Neural progenitor cell (in vitro differentiated cells): ENCODE data around the gene KIF16B.

ENCODE experiments used
- CTCF ChIP-seq: fragments of 200-600 bp; sonication (generic); IDR thresholded peaks from 2 replicates; pipeline ENCODE4 v1.5.1; 2017; ENCODE audit warnings: antibody characterized with exemption, mild to moderate bottlenecking
- EZH2phosphoT487 ChIP-seq: fragments of 200-600 bp; sonication (generic); IDR thresholded peaks from 2 replicates; pipeline ENCODE4 v1.6.1; 2017; ENCODE audit warnings: antibody characterized with exemption

- TF ChIP-seq CTCF, result no peak
- no peak for TF ChIP-seq EZH2phosphoT487
Measured at GRCh38 chr20:16622501-16622900, 49.3 kb upstream of the KIF16B start.
